ENCODE results near the gene SERINC3. TPM values are rescaled to one million over a fixed set of nuclear protein-coding genes. Genes with fewer than 3 reads are reported as not detected.

SERINC3 gene
- total and polyA plus RNA-seq, 2 of the 8 experiments (the other 6 are each of a cell fraction or from before 2014, with no cell fraction given), result 47.2 to 66.0 TPM

GRCh38 chr20:44518248-44518647 lies 3.6 kb downstream of the SERINC3 start:
- Histone ChIP-seq H3K18ac (ENCODE audit: extremely low read depth, low read length) (no peak overlapping the region), H3K4me3 (ENCODE audit: extremely low read depth in 1 of 4, insufficient read depth in 2 of 4, low read depth in 3 of 4, low read length in 4 of 4) (no peak overlapping the region), H3K9me3 (ENCODE audit: insufficient read depth in 2 of 2, low read depth in 1 of 2, low read length in 1 of 2) (no peaks in the 10 kb centered on the region), H3K23me2 (ENCODE audit: low read depth, low read length) (peaks cover 6% of the 10 kb centered on the region), H3K4me1 (replicated peaks in 1 of 4; ENCODE audit: control insufficient read depth in 3 of 4, insufficient read depth in 4 of 4, low read length in 3 of 4) (peaks cover 0 to 6% (median 3%) of the 10 kb centered on the region in 4 experiments; a peak in 4 of 7 replicates), H2BK5ac (ENCODE audit: low read depth, low read length) (no peak overlapping the region), H2BK15ac (ENCODE audit: low read length) (no peak overlapping the region), H3K36me3 (ENCODE audit: control insufficient read depth in 2 of 4, insufficient read depth in 4 of 4, low read length in 3 of 4) (no peaks in the 10 kb centered on the region; a peak in 2 of 8 replicates), H4K91ac (replicated peaks; ENCODE audit: insufficient read length, low read length) (no peak overlapping the region), H4K5ac (ENCODE audit: insufficient read length, low read depth, low read length) (no peak overlapping the region), H4K8ac (ENCODE audit: extremely low read depth, insufficient read depth, low read length) (no peak overlapping the region), H2AFZ (ENCODE audit: low read length) (no peak overlapping the region), H2BK12ac (ENCODE audit: low read depth, low read length) (no peak overlapping the region), H3K9ac (replicated peaks in 1 of 4; ENCODE audit: extremely low read depth in 1 of 4, low read depth in 3 of 4, low read length in 3 of 4) (no peak overlapping the region), H2AK5ac (ENCODE audit: low read depth, low read length) (no peak overlapping the region), H3K79me1 (ENCODE audit: low read depth, low read length) (peaks cover 2% of the 10 kb centered on the region), H3K56ac (replicated peaks; ENCODE audit: insufficient read length, low read depth, low read length) (no peak overlapping the region), H2BK120ac (replicated peaks; ENCODE audit: low read depth, low read length) (no peak overlapping the region), H3K4ac (replicated peaks; ENCODE audit: insufficient read length, low read depth, low read length) (no peak overlapping the region), H3K79me2 (ENCODE audit: control insufficient read depth in 1 of 2, insufficient read depth in 2 of 2, low read length in 2 of 2) (peaks cover 7 to 48% of the 10 kb centered on the region in 2 experiments), H3K23ac (ENCODE audit: insufficient read length) (no peak overlapping the region), H3K14ac (ENCODE audit: insufficient read length) (no peak overlapping the region), H4K20me1 (replicated peaks in 1 of 2; ENCODE audit: control insufficient read depth in 1 of 2, insufficient read depth in 2 of 2, low read length in 2 of 2) (peaks cover 0 to 8% of the 10 kb centered on the region in 2 experiments), H3K27me3 (replicated peaks in 1 of 4; ENCODE audit: control insufficient read depth in 3 of 4, extremely low read depth in 1 of 4, insufficient read depth in 3 of 4, low read length in 3 of 4) (no peaks in the 10 kb centered on the region), H3K4me2 (ENCODE audit: insufficient read depth in 1 of 2, low read depth in 2 of 2, low read length in 2 of 2) (no peak overlapping the region), H3K27ac (ENCODE audit: low read depth, low read length) (no peak overlapping the region), H2BK20ac (ENCODE audit: low read length) (no peak overlapping the region)
- DNase-seq (ENCODE audit: low read depth in 1 of 2, low spot score in 2 of 2), result no peak
- WGBS, 2 experiments (ENCODE audit: extremely low coverage in 1 of 2, insufficient coverage in 1 of 2, insufficient read length in 1 of 2, insufficient replicate concordance in 2 of 2, low coverage in 1 of 2, low lambda C conversion rate in 2 of 2, missing lambda C conversion rate in 1 of 2), result 87% methylated on average over 2 of the region's 3 CpGs; no CpG with 5 or more reads in 1 of the 2 experiments
- FAIRE-seq, result no peak
- POLR2A ChIA-PET (ENCODE audit: partially characterized antibody), result no interaction called here
- CTCF ChIA-PET (ENCODE audit: partially characterized antibody), result interaction anchor here (0.6 kb wide), 1 partner anchor 11 kb away, joined by 3 read pairs; no protein-coding TSS in a partner anchor
- TF ChIP-seq MAX (IDR thresholded peaks at IDR 0.05) (no peak), JUN (IDR thresholded peaks at IDR 0.05; ENCODE audit: low read depth, low read length) (no peak), SIX5 (IDR thresholded peaks at IDR 0.05; ENCODE audit: low read depth, low read length) (no peak), NANOG (IDR thresholded peaks at IDR 0.05; ENCODE audit: insufficient read depth, low read depth, low read length, poor library complexity, severe bottlenecking) (no peak), CHD1 (IDR thresholded peaks at IDR 0.05; ENCODE audit: low read depth, low read length) (no peak), EP300 (IDR thresholded peaks at IDR 0.05; ENCODE audit: borderline replicate concordance in 1 of 2, low read depth in 2 of 2, low read length in 2 of 2) (no peak), HDAC6 (IDR thresholded peaks at IDR 0.05; ENCODE audit: low read depth, low read length) (no peak), KDM1A (IDR thresholded peaks at IDR 0.05; ENCODE audit: borderline replicate concordance, low read length) (no peak), PHF8 (conservative IDR thresholded peaks at IDR 0.05; ENCODE audit: low read depth, low read length) (no peak), CHD2 (IDR thresholded peaks at IDR 0.05; ENCODE audit: low read length) (no peak), TBP (IDR thresholded peaks at IDR 0.05; ENCODE audit: low read depth, low read length) (no peak), CBX5 (IDR thresholded peaks at IDR 0.05; ENCODE audit: low read depth, low read length) (no peak), RFX5 (IDR thresholded peaks at IDR 0.05; ENCODE audit: borderline replicate concordance, low read depth, low read length) (no peak), TAF7 (optimal IDR thresholded peaks at IDR 0.05; ENCODE audit: borderline replicate concordance, low read depth, low read length) (no peak)
